HG03045 (cell line): Measurements from ENCODE around the gene NDE1.

Experiments
- ATAC-seq: cut with Tn5 transposase; IDR thresholded peaks from one replicate; pipeline ENCODE4 v1.9.1; 2021; ENCODE audit warnings: mild to moderate bottlenecking, moderate library complexity; ENCODE audit not compliant: unreplicated experiment

The NDE1 gene

DNA sequence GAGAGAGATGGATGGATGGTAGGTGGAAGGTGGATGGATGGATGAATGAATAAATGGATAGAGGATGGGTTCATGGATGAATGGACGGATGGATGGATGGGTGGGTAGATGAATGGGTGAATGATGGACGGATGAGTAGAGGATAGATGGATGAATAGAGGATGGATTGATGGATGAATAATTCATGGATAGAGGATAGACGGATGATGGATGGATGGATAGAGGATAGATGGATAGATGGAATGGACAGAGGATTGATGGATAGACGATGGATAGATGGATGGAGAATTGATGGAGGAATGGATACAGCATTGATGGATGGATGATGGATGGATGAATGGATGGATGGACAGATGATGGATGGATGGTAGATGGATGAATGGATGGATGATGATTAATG, 115.1 kb downstream of the NDE1 start:
- ATAC-seq = no peak

DNA sequence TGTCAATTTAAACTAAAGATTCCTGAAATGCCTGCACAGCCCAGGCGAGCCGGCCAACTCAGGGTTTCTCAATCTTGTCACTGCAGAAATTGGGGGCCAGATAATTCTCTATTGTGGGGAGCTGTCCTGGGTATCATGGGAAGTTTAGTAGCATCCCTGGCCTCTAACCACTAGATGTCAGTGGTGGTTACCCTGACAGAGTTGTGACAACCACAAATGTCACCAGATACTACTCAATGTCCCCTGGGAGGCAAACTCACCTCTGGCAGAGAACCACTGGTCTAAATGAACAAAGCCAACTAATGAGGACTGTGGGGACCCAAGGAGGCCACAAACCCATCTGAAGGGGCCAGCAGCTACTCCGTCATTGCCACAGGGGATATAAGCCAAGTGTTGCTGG, 115.8 kb downstream of the NDE1 start:
- no peak for ATAC-seq

DNA sequence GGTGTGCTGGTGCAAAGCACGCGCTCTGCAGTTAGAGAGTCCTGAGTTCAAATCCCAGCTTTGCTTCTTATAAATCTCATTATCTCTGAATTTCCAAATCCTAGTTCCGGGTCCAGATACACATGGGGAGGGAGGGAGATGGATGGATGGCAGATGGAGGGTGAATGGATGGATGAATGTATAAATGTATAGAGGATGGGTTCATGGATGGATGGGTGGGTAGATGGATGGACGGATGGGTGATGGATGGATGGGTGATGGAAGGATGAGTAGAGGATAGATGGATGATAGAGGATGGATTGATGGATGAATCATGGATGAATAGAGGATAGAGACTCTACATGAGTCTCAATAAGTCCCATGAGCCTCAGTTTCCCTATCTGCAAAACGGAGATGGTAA, 116.9 kb downstream of the NDE1 start:
- ATAC-seq = no peak

DNA sequence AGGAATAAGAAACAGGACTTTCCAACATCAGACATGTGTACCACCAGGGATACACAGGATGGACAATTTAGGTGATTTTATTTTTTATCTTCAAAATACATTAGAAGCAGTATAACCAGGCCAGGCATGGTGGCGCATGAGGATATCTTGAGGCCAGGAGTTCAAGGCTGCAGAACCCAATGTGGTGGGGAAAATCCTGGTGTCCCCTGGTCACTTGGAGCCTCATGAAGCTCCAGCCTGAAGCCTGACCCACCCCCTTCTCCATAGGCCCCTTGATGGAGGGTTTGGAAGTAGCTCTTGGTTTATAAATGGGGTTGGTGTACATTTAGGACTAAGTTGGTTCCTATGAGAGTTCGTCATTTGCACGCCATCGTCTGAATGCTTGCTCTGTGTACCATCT, 118.2 kb downstream of the NDE1 start:
- no peak for ATAC-seq

DNA sequence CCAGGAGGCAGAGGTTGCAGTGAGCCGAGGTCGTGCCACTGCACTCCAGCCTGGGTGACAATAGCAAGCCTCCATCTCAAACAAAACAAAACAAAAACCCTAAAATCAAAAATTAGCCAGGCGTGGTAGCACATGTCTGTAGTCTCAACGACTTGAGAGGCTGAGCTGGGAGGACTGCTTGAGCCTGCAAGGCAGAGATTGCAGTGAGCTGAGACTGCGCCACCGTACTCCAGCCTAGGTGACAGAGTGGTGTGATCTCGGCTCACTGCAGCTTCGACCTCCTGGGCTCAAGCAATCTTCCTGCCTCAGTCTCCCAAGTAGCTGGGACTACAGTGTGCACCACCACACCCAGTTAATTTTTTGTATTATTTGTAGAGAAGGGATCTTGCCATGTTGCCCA, 119.2 kb downstream of the NDE1 start:
- no peak for ATAC-seq

DNA sequence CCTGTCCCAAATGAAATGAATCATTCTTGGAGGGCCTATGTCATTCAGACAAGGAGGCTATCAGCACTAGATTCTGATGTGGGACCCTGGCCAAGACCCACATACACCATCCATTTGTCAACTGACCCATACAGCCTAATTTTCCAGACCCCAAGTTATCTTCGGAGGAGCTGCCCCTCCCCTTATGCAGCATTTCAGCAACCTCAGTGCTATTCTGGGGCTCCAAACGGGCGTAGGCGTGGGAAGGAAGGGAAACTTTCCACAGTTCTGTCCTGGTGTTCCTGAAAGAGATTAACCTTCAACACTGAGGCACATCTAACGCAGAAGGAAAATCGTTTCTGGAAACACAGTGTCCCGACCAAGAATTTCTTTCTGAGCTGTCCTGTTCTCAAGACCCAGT, 120.1 kb downstream of the NDE1 start:
- ATAC-seq = no peak

DNA sequence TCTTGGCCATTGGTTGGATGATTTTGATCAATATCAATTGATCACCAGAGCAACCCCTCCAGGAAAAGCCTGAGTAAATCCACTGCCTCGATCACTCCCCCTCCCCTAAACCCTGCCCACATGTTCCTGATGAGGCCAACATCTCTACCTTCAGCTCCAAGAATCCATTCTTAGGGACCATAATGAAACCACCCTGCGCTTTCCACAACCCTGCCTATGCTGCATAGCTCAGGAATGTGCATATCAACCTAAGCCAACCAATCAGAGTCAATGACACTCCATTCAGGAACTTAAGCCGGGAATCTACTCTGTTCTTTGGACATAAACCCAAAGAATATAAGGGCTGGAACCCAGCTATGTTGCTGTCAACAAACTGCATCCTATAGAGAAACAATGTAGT, 120.5 kb downstream of the NDE1 start:
- no peak for ATAC-seq

DNA sequence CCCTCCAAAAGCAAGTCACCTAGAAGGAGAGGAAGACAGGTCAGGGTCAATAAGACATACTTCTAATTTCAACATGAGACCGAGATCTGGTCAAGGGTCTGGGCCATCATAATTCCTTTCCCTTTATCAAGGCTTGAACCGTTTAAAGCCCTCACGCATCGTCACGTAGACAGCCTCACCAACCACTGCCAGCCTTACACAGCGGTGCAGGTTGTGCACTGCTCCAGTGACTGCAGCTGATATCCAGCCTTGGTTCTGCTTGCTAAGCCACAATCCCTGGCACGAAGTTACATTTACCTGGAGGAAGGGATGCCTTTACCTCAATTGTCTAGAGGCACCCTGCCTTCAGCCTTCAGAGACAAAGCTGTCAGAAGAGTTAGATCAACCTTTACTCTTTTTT, 121.6 kb downstream of the NDE1 start:
- ATAC-seq = no peak

DNA sequence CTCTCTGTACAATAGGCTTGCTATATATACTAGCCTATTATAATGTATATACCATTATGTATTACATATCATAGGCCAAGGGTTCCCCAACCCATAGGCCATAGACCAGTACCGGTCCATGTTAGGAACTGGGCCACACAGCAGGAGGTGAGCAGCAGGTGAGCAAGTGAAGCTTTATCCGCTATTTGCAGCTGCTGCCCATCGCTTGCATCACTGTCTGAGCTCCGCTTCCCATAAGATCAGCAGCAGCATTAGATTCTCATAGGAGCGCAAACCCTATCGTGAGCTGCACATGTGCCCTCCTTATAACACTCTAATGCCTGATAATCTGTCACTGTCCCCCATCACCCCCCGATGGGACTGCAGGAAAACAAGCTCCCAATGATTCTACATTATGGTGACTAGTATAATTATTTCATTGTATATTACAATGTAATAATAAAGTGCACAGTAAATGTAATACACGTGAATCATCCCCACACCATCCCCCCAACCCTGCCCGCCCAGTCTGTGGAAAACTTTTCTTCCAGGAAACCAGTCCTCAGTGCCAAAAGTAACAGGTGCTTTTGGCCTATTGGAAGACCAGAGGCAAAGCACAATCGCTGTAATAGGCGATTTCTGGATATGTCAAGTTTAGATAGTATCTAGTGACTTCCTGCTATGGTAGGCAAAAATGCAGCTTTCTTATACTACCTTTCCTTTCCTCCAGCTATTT, 122.7 kb downstream of the NDE1 start:
- ATAC-seq = no peak

DNA sequence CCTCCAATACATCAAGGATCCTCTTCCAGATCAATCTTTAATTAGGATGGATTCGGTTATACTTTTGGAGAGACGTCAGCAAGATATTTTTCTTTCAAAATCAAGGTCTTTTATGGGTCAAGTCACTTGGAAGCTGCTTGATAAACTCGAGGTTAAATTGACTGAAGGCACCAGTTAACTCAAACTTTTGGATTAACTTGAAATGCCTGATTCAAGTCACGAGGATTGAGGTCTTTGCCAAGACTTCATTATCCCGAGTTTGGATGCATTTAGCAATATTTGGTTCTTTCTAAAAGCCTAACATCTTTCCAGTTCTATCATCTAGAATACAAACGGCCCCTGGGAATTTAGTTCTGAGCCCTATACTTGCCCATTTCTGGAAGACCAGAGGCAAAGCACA, 123.9 kb downstream of the NDE1 start:
- ATAC-seq = no peak

DNA sequence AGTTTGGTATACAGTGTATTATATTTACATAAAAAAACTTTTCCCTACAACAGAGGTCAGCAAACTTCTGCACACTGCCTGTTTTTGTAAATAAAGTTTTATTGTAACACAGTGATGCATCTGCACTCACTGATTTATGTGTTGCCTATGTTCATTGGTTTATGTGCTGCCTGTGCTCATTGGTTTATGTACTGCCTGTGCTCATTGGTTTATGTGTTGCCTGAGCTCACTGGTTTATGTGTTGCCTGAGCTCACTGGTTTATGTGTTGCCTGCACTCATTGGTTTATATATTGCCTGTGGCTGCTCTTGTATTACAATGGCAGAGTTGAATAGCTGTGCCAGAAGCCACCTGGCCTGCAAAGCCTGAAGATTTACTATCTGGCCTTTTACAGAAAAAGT, 125.2 kb downstream of the NDE1 start:
- ATAC-seq = no peak

DNA sequence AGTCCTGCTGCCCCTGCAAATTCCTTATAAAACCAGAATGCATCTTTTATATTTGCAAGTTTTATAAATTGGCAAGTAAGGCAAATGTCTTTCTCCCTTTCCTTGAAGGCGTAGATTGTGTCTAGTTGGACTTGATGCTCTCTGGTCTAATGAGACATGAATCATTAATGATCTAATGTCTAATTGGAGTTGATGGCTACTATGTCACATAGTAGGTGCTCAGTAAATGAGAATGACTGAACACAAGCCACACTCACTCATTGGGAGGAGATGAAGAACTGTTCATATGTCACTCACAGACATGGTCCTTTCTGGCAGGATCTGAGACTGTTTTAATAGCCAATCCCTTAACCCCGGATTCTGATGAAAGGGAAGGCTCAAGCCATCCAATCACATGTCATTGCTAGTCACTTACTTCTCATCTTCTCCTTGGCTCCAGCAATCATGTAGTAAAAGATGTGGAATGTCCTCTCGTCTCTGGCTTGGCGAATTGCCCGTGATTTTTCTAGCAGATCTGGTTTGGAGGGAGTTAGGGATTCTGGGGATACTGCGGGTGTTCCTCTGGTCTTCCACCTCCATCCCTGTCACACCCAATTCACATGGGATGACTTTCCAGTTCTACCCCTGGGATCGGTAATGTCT, 125.7 kb downstream of the NDE1 start:
- no peak for ATAC-seq
